ENCODE data around the gene CDYL2. TPM values are rescaled to one million over a fixed set of nuclear protein-coding genes. Genes with fewer than 3 reads are reported as not detected.
A peak's percentile ranks its signal among the peaks of the same experiment; 100 is the strongest.

CDYL2 gene
- total RNA-seq, 4 donors from 2014 or later = 2.2 to 5.7 (median 3.2) TPM

DNA sequence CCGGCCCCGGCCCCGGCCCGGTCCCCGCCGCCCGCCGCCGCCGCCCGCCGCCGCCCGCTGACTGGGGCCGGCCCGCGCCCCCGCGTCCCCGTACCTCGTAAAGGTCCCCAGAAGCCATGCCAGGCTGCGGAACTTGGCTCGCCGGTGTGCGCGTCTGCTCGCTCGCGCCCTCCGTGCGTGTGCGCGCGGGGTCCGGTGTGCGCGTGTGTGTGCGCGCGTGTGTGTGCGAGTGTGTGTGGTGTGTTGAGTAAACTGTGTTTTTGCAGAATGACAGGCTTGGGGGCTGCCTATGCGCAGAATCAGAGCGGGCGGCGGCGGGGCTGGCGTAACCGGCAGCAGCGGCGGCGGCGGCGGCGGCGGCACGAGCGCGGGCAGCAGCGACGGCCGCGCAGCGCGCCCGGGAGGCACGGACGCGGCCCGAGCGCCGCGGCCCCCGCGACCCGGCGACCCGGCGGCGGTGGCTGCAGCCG is 307 bp downstream of the CDYL2 start:
- Histone ChIP-seq H3K4me1 (peaks cover 0 to 5% (median 0%) of the 10 kb centered on the region in 4 donors), H3K4me3 (peak overlapping the region; percentile 32 to 62 (median 50)), H3K36me3 (no peaks in the 10 kb centered on the region), H3K27me3 (peaks cover 0 to 9% of the 10 kb centered on the region in 2 donors), H3K27ac (no peak overlapping the region), H3K9me3 (peaks cover 0 to 11% (median 0%) of the 10 kb centered on the region in 4 donors)
- TF ChIP-seq, protein P1, sequence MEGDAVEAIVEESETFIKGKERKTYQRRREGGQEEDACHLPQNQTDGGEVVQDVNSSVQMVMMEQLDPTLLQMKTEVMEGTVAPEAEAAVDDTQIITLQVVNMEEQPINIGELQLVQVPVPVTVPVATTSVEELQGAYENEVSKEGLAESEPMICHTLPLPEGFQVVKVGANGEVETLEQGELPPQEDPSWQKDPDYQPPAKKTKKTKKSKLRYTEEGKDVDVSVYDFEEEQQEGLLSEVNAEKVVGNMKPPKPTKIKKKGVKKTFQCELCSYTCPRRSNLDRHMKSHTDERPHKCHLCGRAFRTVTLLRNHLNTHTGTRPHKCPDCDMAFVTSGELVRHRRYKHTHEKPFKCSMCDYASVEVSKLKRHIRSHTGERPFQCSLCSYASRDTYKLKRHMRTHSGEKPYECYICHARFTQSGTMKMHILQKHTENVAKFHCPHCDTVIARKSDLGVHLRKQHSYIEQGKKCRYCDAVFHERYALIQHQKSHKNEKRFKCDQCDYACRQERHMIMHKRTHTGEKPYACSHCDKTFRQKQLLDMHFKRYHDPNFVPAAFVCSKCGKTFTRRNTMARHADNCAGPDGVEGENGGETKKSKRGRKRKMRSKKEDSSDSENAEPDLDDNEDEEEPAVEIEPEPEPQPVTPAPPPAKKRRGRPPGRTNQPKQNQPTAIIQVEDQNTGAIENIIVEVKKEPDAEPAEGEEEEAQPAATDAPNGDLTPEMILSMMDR (IDR thresholded peaks at IDR 0.05) = no peak
- TF ChIP-seq EP300 (IDR thresholded peaks at IDR 0.05) (no peak), POLR2A (IDR thresholded peaks at IDR 0.05) (no peak)
- no peak for DNase-seq (ENCODE audit: low spot score in 2 of 2)
- WGBS, 2 donors = 3% methylated on average over 60 of the region's 80 CpGs; no CpG with 5 or more reads in 1 of the 2 donors

DNA sequence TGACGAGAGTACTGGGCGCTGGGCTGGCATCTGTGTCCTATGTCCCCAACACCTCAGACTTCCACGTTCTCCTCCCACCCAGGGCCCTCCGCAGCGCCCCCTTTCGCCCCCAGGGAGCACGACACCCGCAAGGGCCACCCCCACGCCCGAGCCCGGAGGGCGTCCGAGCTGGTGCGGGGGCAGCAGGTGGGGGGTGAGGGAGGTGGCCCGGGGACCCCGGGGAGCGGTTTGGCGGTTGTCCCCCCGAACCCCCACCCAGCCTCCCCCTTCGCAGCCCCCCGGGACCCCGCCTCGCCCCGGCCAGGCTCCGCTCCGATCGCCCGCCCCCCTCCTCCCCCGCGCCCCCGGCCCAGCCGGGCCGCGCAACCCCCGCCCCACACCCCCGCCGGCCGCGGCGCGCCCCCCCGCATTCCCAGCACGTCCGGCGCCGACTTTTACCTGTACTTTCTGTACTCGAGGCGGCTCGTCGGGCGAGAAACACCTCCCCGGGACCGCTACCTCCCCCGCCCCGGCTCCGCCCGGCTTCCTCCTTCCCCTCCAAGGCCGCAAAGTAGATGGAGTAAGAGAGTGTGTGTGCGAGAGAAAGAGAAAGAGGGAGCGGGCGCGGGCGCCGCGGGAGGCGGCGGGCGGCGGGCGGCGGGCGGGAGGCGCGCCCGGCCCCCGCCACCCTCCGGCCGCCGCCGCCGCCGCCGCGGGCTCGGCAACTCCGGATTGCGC is 901 bp downstream of the CDYL2 start:
- peaks cover 0 to 11% (median 0%) of the 10 kb centered on the region in 4 donors for H3K9me3 ChIP-seq
- peak overlapping the region in 2 of 4 donors; percentile 46 to 62 for H3K4me3 ChIP-seq
- no peak for DNase-seq (ENCODE audit: low spot score in 2 of 2)
- 9 to 19% methylated on average over 13 to 46 of the region's 87 CpGs for WGBS, 2 donors
- no peaks in the 10 kb centered on the region for H3K36me3 ChIP-seq
- no peak overlapping the region for H3K27ac ChIP-seq
- H3K27me3 ChIP-seq = peaks cover 0 to 9% of the 10 kb centered on the region in 2 donors
- H3K4me1 ChIP-seq = peaks cover 0 to 5% (median 0%) of the 10 kb centered on the region in 4 donors
- no peak for TF ChIP-seq EP300 (IDR thresholded peaks at IDR 0.05)
- TF ChIP-seq, protein P1 (IDR thresholded peaks at IDR 0.05) = peak in 2 of 5 experiments; percentile 11 to 42

DNA sequence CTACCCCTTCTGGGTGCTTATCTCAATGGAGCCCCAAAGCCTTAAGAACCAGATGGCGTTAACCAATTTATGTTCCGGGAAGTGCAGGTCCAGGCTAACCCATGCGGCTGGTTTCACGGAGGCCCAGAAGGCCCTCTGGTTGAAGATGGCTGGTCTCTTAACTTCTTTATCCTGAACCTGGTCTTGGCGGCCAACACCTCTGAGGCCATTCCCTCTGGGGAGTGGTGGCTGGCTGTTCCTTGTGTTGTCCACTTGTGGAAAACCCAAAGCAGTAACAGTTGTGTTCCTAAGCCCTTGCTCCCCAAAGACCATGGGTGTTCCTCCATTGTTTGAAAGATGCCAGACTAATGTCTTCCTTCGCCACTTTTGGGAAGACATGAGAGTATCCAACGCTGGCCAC is 1.5 kb downstream of the CDYL2 start:
- H3K4me3 ChIP-seq = peak overlapping the region in 1 of 4 donors; percentile 62
- H3K36me3 ChIP-seq = no peaks in the 10 kb centered on the region
- DNase-seq (ENCODE audit: low spot score in 2 of 2) = no peak
- peaks cover 0 to 11% (median 0%) of the 10 kb centered on the region in 4 donors for H3K9me3 ChIP-seq
- H3K27me3 ChIP-seq = peaks cover 0 to 9% of the 10 kb centered on the region in 2 donors
- TF ChIP-seq POLR2A (IDR thresholded peaks at IDR 0.05) (no peak), EP300 (IDR thresholded peaks at IDR 0.05) (no peak)
- TF ChIP-seq, protein P1 (IDR thresholded peaks at IDR 0.05) = no peak
- H3K27ac ChIP-seq = no peak overlapping the region
- WGBS, 2 donors = 96% methylated on average over 7 of the region's 7 CpGs
- H3K4me1 ChIP-seq = peaks cover 0 to 5% (median 0%) of the 10 kb centered on the region in 4 donors

DNA sequence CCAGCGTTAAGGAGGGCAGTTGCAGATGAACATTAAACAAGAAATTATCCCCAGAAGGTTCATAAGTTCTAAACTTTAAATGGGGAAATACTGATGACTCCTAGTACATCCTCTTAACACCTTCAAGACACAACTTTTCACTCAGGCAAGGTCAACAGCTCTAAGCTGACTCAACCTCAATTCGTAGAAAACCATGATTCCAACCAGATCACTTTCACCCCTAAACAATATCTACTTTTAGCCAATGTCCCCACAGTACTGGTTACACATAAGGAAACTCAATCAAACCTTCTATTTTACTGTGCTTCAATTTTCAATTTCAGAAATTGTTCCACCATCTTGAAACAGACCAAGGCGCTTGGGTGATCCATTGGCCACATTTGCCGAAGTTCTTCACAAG is 2.3 kb downstream of the CDYL2 start:
- peaks cover 0 to 5% (median 0%) of the 10 kb centered on the region in 4 donors for H3K4me1 ChIP-seq
- H3K9me3 ChIP-seq = peaks cover 0 to 11% (median 0%) of the 10 kb centered on the region in 4 donors
- H3K4me3 ChIP-seq = no peak overlapping the region
- no peak overlapping the region for H3K27ac ChIP-seq
- no peak for DNase-seq (ENCODE audit: low spot score in 2 of 2)
- 93 to 94% methylated on average over 4 of the region's 4 CpGs for WGBS, 2 donors
- TF ChIP-seq POLR2A (IDR thresholded peaks at IDR 0.05) = no peak
- no peak for TF ChIP-seq EP300 (IDR thresholded peaks at IDR 0.05)
- TF ChIP-seq, protein P1 (IDR thresholded peaks at IDR 0.05) = no peak
- peaks cover 0 to 9% of the 10 kb centered on the region in 2 donors for H3K27me3 ChIP-seq
- no peaks in the 10 kb centered on the region for H3K36me3 ChIP-seq

DNA sequence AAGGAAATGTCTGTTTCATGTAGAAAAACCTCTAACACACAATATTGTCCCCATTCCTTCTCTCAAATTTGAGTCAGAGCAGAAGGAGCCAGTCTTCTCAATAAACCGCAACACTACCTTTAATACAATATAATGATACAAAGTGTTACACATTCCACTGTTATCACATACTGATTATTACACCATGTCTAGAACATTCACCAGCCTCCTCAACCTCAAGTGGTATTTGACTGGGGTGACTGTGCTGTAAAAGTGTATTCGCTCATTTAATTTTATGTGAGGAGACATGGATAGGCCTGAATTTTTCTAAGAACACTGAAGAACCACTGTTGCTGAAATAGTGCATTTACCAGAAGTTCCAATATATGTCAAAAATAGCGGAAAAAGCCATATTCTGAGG is 10.3 kb downstream of the CDYL2 start:
- 94 to 97% methylated on average over 3 of the region's 3 CpGs for WGBS, 2 donors
- no peak for DNase-seq (ENCODE audit: low spot score in 2 of 2)
- H3K27ac ChIP-seq = no peak overlapping the region
- H3K27me3 ChIP-seq = no peaks in the 10 kb centered on the region
- H3K36me3 ChIP-seq = no peaks in the 10 kb centered on the region
- TF ChIP-seq, protein P1 (IDR thresholded peaks at IDR 0.05) = no peak
- TF ChIP-seq EP300 (IDR thresholded peaks at IDR 0.05) (no peak), POLR2A (IDR thresholded peaks at IDR 0.05) (no peak)
- no peaks in the 10 kb centered on the region for H3K4me1 ChIP-seq
- no peak overlapping the region for H3K4me3 ChIP-seq
- H3K9me3 ChIP-seq = peaks cover 0 to 7% (median 0%) of the 10 kb centered on the region in 4 donors
